T-helper 1 cell treated with Interleukin-12 subunit alpha and Interleukin-12 subunit beta and Interleukin-4 antibody, amounts not matched to agents 30 μg/mL and 1 μg/mL, for 36 hours (primary cell): Measurements from ENCODE around the gene RNMT.

ENCODE experiments used
- H3K27ac Mint-ChIP-seq: one replicate; pipeline ENCODE4 v1.8.0; 2021; ENCODE audit warnings: mild to moderate bottlenecking, mixed read lengths
- H3K27me3 Mint-ChIP-seq: one replicate; pipeline ENCODE4 v1.8.0; 2021; ENCODE audit warnings: low read depth, mixed read lengths
- H3K36me3 Mint-ChIP-seq: one replicate; pipeline ENCODE4 v1.8.0; 2021; ENCODE audit warnings: low read depth, mixed read lengths
- H3K4me1 Mint-ChIP-seq: one replicate; pipeline ENCODE4 v1.8.0; 2021; ENCODE audit warnings: low read depth, mixed read lengths
- H3K4me3 Mint-ChIP-seq: one replicate; pipeline ENCODE4 v1.8.0; 2021; ENCODE audit warnings: mild to moderate bottlenecking, moderate library complexity, mixed read lengths
- H3K9me3 Mint-ChIP-seq: one replicate; pipeline ENCODE4 v1.8.0; 2021; ENCODE audit warnings: mixed read lengths

Gene RNMT

DNA sequence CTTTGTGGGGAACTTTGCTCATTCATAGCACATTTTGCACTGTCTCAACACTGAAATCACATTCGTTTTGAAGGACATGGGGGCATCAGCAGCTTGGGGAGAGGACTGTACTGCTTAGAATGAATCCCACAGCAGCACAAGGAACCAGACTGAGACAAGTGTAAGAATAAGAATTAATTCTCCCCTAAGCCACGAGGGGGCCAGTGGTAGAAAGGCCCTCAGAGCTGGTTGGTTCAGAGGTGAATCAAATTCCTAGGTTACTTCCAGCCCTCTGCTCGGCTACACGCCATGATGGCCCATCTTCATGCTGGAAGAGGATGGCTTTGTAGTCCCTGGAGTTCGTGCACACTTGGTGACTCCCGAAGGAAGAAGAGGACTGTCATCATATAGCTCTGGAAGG, 85.5 kb downstream of the RNMT start:
- H3K9me3 Mint-ChIP-seq, result no peaks in the 10 kb centered on the region
- H3K36me3 Mint-ChIP-seq, result no peaks in the 10 kb centered on the region
- H3K4me3 Mint-ChIP-seq, result no peak overlapping the region
- H3K27me3 Mint-ChIP-seq, result peaks cover 16% of the 10 kb centered on the region
- H3K4me1 Mint-ChIP-seq, result no peaks in the 10 kb centered on the region
- no peak overlapping the region for H3K27ac Mint-ChIP-seq

DNA sequence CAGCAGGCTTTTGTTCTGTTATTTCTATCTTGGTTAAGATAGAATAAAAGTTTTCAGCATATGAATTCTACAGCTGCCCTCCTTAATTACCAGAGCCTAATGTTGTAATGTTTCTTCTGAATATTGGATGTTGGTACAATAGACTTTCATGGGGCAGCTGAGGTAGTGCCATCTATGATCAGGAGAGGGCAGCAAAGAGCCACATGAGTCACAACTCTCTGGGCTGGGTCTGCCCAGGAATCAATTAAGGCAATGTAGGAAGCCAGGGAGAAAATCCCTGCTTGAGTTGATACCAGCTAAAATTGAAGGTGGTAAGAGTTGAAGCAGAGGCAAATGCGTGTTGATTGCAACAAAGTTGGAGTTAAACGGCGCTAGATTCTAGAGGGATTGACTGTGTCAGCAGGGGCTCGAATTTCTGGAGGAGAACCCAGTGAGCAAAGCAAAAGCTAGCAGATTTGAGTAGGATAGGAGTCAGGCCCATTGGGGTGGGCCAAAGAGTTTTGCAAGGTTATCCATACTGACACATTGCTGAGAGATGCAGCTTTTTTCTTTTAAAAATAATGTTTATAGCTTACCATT, 86.9 kb downstream of the RNMT start:
- no peaks in the 10 kb centered on the region for H3K9me3 Mint-ChIP-seq
- H3K27me3 Mint-ChIP-seq, result peaks cover 16% of the 10 kb centered on the region
- H3K36me3 Mint-ChIP-seq, result no peaks in the 10 kb centered on the region
- no peak overlapping the region for H3K4me3 Mint-ChIP-seq
- no peak overlapping the region for H3K27ac Mint-ChIP-seq
- no peaks in the 10 kb centered on the region for H3K4me1 Mint-ChIP-seq
